ENCODE measurements around the gene FAM149A.

DNA sequence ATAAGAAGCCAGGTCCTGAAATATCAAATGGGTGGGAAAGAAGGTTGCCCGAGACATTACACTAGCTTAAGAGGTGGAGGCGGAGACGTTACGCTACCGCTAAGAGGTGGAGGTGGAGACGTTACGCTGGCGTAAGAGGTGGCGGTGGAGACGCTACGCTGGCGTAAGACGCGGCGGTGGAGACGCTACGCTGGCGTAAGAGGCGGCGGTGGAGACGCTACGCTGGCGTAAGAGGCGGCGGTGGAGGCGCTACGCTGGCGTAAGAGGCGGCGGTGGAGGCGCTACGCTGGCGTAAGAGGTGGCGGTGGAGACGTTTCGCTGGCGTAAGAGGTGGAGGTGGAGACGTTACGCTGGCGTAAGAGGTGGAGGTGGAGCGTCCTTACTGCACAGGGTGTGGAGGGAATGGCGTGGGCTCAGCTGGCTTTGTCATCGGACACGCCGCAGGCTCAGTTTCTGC lies 99.6 kb downstream of the FAM149A start:
- TF ChIP-seq POLR2A (IDR thresholded peaks at IDR 0.05) = no peak
- TF ChIP-seq, protein P1, sequence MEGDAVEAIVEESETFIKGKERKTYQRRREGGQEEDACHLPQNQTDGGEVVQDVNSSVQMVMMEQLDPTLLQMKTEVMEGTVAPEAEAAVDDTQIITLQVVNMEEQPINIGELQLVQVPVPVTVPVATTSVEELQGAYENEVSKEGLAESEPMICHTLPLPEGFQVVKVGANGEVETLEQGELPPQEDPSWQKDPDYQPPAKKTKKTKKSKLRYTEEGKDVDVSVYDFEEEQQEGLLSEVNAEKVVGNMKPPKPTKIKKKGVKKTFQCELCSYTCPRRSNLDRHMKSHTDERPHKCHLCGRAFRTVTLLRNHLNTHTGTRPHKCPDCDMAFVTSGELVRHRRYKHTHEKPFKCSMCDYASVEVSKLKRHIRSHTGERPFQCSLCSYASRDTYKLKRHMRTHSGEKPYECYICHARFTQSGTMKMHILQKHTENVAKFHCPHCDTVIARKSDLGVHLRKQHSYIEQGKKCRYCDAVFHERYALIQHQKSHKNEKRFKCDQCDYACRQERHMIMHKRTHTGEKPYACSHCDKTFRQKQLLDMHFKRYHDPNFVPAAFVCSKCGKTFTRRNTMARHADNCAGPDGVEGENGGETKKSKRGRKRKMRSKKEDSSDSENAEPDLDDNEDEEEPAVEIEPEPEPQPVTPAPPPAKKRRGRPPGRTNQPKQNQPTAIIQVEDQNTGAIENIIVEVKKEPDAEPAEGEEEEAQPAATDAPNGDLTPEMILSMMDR (IDR thresholded peaks at IDR 0.05) = no peak

Measured in esophagus squamous epithelium (tissue), 4 donors.